ENCODE results near the gene RBM18. TPM values are rescaled to one million over a fixed set of nuclear protein-coding genes. Genes with fewer than 3 reads are reported as not detected.
A peak's percentile ranks its signal among the peaks of the same experiment; 100 is the strongest.

The RBM18 gene
- total RNA-seq, 1 donor from 2014 or later: 20.2 TPM

DNA sequence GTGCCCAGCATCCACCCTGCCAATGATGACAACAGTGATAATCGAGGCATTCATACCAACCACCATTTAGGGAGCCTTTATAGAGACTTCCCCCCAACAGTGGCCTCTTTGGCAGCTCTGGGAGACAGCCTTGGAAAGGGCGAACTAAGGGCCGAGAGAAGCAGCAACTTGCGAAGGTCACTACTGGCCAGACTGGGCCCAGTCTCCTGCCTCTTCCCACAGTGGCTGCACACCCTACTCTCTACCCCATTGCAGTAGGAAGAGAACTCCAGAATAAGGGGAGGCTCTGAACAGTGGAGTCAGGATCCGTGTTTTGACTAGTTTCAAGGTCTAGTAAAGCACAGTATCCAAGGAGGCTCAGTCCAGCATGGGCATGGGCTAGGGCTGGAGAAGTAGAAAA, 41.2 kb downstream of the RBM18 start:
- no peaks in the 10 kb centered on the region for H3K9me3 Mint-ChIP-seq (ENCODE audit: low read depth)
- no peak for DNase-seq (ENCODE audit: low spot score)
- peaks cover 85% of the 10 kb centered on the region for H3K27me3 Mint-ChIP-seq (ENCODE audit: low read depth)
- peaks cover 34% of the 10 kb centered on the region for H3K4me1 Mint-ChIP-seq (ENCODE audit: low read depth)
- no peak overlapping the region for H3K4me3 Mint-ChIP-seq (ENCODE audit: unreplicated experiment)
- no peak overlapping the region for H3K27ac Mint-ChIP-seq (ENCODE audit: unreplicated experiment)
- peaks cover 2% of the 10 kb centered on the region for H3K36me3 Mint-ChIP-seq (ENCODE audit: low read depth)
- TF ChIP-seq, protein P1, sequence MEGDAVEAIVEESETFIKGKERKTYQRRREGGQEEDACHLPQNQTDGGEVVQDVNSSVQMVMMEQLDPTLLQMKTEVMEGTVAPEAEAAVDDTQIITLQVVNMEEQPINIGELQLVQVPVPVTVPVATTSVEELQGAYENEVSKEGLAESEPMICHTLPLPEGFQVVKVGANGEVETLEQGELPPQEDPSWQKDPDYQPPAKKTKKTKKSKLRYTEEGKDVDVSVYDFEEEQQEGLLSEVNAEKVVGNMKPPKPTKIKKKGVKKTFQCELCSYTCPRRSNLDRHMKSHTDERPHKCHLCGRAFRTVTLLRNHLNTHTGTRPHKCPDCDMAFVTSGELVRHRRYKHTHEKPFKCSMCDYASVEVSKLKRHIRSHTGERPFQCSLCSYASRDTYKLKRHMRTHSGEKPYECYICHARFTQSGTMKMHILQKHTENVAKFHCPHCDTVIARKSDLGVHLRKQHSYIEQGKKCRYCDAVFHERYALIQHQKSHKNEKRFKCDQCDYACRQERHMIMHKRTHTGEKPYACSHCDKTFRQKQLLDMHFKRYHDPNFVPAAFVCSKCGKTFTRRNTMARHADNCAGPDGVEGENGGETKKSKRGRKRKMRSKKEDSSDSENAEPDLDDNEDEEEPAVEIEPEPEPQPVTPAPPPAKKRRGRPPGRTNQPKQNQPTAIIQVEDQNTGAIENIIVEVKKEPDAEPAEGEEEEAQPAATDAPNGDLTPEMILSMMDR (IDR thresholded peaks at IDR 0.05): no peak

DNA sequence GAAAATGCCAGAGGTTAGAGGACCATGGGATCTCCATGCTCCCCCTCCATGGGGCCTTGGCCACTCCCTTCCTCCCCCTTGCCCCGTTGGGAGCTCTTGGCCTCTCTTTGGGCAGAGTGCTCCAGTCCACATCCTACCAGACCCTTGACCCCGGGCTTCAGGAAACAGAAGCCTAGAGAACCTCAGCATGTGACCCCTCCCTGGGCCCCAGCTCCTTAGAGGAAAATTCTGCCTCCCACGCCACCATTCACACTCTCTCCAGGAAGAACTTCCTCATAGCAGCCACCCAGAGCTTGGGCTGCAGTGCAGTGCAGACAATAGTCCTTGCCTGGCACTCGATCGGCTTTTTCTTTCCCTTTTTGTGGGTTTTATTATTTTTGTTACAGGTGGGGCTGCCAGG, 41.8 kb downstream of the RBM18 start:
- no peak overlapping the region for H3K4me3 Mint-ChIP-seq (ENCODE audit: unreplicated experiment)

DNA sequence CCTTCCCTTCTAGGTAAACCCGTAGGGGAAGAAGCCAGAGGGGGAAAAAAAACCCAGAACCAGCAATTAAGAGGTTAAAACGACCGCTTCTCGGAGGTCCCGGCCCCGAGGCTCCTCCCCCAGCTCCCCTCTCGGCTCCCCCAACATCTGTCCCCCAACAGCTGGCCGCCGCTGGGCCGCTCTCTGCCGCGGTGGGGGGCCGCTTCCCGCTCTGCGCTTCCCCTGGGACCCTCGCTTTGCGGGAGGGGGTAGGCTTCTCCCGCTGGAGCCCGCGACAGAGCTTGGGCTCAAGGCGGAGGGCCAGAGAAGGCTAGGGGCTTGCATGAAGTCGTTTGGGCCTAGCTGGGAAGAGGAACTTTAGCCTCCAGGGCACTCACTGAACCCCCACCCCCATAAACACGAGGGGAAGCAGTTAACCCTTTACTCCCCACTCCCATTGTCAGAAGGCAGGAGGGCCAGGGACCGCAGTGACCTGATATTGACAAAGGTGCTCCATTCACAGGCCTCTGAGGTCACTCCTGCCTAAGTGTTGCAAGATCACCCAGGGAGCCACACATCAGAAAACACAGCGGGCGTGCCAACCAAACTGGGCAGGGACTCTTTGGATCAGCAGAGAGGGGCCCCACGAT, 43.3 kb downstream of the RBM18 start:
- H3K4me3 Mint-ChIP-seq (ENCODE audit: unreplicated experiment): no peak overlapping the region
- peaks cover 86% of the 10 kb centered on the region for H3K27me3 Mint-ChIP-seq (ENCODE audit: low read depth)
- no peaks in the 10 kb centered on the region for H3K9me3 Mint-ChIP-seq (ENCODE audit: low read depth)
- TF ChIP-seq, protein P1 (IDR thresholded peaks at IDR 0.05): no peak
- peaks cover 27% of the 10 kb centered on the region for H3K4me1 Mint-ChIP-seq (ENCODE audit: low read depth)
- H3K36me3 Mint-ChIP-seq (ENCODE audit: low read depth): peaks cover under 1% of the 10 kb centered on the region
- no peak for DNase-seq (ENCODE audit: low spot score)
- H3K27ac Mint-ChIP-seq (ENCODE audit: unreplicated experiment): no peak overlapping the region

More for the DNA sequence above, 41.8 kb downstream of the RBM18 start:
- no peaks in the 10 kb centered on the region for H3K9me3 Mint-ChIP-seq (ENCODE audit: low read depth)
- peaks cover 91% of the 10 kb centered on the region for H3K27me3 Mint-ChIP-seq (ENCODE audit: low read depth)
- DNase-seq (ENCODE audit: low spot score): no peak
- H3K36me3 Mint-ChIP-seq (ENCODE audit: low read depth): peaks cover 2% of the 10 kb centered on the region
- no peak overlapping the region for H3K27ac Mint-ChIP-seq (ENCODE audit: unreplicated experiment)
- TF ChIP-seq, protein P1 (IDR thresholded peaks at IDR 0.05): no peak
- H3K4me1 Mint-ChIP-seq (ENCODE audit: low read depth): peaks cover 36% of the 10 kb centered on the region

DNA sequence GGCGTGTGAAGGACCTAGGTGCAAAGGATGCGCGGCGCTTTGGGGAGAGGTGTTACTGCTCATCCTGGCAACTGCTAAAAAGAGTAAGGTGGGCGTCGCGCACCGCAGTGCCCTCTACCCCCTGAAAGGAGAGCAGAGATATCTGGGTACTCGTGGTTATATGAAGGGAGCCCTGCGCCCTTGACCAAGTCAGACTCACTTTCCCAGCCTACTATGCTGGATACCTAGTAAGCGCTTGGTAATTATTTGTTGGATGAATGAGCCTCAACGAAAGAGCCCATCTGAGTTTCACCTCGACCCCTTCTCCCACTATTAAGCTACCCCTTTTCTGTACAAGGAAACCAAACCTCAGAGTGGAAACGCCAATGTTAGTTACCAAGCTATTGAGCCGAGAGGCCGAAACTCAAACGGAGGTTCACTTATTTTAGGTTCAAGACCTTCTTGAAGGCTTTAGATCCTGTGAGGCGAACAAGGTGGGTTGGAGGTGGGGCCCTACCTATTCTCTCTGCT, 43.9 kb downstream of the RBM18 start:
- H3K27me3 Mint-ChIP-seq (ENCODE audit: low read depth): peaks cover 89% of the 10 kb centered on the region

DNA sequence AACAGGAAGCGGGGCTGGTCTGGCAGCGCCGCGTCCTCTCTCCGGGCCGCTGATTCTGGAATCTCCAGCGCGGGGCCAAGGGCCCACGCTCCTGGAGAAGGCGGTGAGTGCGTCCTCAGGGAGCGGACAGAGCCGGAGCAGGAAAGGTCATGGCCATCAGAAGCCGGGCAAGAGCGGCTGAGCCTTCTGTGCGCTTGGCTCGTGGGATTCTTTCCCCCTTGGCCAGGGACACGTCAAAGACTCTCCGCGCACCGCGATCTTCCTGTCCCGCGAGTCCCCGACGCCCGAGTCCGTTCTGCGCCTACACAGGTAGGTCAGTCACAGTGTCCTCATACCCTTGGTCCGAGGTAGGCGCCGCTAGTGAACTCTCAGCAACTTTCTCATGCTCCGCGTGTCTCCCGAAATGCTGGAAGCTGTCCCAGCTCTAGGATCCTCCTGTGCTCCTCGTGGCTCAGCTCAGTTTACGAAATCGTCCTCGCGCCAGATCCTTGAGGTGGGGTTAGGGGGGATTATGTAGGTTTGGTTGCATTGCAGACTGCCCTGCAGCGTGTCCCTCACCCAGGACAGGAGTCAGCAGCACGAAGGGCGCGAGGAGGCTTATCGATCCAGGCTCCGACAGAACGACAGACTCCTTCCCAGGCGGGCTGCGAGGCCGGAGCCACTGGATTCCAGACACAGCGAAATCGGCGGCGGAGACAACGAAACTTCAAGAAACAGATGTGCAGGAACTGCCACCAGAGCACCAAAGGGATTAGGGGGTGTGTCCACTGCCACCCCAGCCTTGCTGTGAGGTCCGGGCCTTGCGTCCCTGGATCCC, 44.6 kb downstream of the RBM18 start:
- Mint-ChIP-seq H3K27ac (ENCODE audit: unreplicated experiment) (no peak overlapping the region), H3K36me3 (ENCODE audit: low read depth) (no peaks in the 10 kb centered on the region), H3K4me3 (ENCODE audit: unreplicated experiment) (peak overlapping the region; percentile 51), H3K4me1 (ENCODE audit: low read depth) (peaks cover 27% of the 10 kb centered on the region), H3K9me3 (ENCODE audit: low read depth) (no peaks in the 10 kb centered on the region), H3K27me3 (ENCODE audit: low read depth) (peaks cover 89% of the 10 kb centered on the region)
- TF ChIP-seq, protein P1 (IDR thresholded peaks at IDR 0.05): no peak
- no peak for DNase-seq (ENCODE audit: low spot score)

More for the DNA sequence above, 43.9 kb downstream of the RBM18 start:
- H3K9me3 Mint-ChIP-seq (ENCODE audit: low read depth): no peaks in the 10 kb centered on the region
- TF ChIP-seq, protein P1 (IDR thresholded peaks at IDR 0.05): no peak
- peaks cover 27% of the 10 kb centered on the region for H3K4me1 Mint-ChIP-seq (ENCODE audit: low read depth)
- no peak for DNase-seq (ENCODE audit: low spot score)
- H3K4me3 Mint-ChIP-seq (ENCODE audit: unreplicated experiment): no peak overlapping the region
- no peak overlapping the region for H3K27ac Mint-ChIP-seq (ENCODE audit: unreplicated experiment)
- H3K36me3 Mint-ChIP-seq (ENCODE audit: low read depth): no peaks in the 10 kb centered on the region

Measured in chondrocyte (in vitro differentiated cells).